DMS79 (cell line): ENCODE results near the gene S100A3.
"Not testable (repeated sequence)": the region's sequence is repeated elsewhere in the genome, so short reads cannot be mapped to it uniquely, and the experiment has no call there.

Source experiments
- DNase-seq: peaks from one replicate; lab custom pipeline; 2025; lab: John Stamatoyannopoulos, UW

S100A3 gene, protein sequence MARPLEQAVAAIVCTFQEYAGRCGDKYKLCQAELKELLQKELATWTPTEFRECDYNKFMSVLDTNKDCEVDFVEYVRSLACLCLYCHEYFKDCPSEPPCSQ

DNA sequence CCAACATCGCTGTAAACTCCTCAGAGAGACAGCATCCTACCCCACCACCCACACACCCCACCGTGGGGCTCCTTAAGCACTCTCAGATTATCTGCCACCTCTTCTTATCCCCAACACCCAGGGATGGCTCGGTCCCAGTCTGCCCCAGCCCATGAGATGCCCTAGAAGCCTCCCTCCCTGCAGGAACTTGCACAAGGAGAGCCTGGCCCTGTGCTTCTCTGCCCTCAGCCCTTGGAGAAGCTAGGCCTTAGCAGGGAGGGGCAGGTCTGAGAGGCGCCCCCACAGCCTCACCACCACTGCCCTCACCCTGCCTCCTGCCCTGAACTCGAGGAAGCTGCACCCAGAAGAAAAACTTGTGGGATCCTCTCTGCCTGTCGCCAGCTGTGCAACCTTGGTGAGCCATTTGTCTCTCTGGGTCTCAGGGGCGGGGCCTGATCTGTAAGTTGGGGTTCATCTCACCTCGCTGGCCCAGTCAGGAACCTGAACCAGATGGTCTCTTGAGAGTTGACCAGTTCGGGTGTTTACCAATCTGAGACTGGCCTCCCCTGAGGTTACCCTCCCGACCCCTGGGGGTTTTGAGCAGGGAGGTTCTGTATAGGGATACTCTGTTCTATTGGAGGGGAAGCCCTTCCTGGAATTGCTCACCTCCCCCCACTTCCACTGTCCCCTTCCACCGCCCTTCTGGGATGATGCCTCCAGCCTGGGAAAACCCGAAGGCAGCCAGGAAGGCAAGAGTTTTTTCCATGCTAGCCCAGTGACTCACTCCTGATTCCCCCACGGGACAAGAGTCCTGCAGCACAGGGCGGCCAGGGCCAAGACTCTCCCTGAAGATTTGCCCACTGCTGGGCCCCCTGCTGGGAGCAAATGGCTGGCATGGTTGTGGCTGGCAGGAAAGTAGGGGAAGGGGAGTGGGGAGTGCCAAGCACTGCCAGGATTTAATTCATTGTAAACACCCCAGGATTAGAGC, at the start of gene S100A3:
Gene S100A3 (minus strand): TSS at position 537 of the 967 bp plus-strand sequence. CDS start 773 bp downstream, outside the sequence.
- DNase-seq, result no peak

DNA sequence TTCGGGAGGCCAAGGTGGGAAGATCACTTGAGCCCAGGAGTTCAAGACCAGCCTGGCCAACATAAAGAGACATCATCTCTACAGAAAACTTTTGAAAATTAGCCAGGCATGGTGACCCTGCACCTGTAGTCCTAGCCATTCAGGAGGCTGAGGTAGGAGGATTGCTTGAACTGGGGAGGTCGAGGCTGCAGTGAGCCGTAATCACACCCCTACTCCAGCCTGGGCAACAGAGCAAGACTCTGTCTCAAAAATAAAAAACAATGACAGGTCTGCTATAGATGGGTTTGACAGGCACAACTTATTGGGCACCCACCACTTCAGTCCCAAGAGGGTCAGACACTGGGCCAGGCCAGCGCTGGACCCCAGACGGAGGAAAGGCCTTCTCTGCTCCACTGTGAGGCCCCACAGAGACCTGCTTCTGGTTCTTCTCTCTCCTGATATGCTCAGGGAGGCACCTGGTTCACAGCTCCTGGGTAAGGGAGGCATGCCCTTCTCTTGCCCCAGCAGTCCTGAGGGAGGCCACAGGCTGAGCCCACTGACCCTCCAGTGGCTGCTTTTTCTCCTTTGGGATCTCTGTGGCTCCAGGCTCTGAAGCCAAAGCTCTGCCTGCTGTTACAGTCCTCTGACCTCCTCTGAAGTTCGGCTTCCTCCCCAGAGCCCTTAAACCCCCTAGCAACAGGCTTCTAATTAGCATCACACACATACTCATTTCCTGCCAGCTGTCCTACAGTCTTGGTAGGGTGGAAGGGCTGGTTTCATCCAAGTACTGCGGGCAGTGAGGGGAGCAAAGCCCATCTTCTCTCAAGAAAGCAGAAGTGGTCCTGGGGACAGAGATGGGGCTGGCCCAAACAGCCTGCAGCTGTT, 49.5 kb upstream of the S100A3 start:
- DNase-seq, result no peak

DNA sequence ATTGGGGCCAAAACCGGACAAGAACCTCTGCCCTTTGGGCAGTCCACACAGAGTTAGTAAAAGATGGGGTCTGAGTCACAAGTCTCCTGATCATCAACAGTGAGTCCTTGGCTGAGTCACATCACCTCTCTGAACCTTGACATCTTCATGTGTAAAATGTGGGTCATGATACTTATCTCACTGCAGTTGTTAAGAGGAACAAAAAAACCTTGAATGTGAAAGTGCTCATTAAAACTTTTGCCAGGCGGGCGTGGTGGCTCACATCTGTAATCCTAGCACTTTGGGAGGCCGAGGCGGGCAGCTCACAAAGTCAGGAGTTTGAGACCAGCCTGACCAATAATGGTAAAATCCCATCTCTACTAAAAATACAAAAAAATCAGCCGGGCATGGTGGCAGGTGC, 48.1 kb upstream of the S100A3 start:
- DNase-seq, result no peak

DNA sequence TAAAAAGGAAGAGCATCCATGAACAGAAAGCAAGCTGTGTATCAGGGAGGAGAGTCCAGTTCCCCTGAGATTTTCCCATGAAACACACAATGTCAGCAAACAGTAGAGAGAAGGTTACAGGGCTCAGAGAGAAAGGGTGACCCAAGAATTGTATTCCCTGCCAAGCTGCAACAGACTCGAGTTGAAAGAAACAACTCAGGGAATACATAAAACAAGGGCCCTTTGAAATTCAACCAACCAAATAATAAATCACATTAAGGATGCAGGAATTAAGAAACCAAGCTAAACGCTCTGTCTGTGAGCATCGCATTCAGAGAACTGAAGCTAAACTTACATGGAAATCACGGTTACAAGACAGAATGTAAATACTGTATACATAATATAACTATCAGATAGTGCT, 43.7 kb upstream of the S100A3 start:
- peak; percentile 45 for DNase-seq

DNA sequence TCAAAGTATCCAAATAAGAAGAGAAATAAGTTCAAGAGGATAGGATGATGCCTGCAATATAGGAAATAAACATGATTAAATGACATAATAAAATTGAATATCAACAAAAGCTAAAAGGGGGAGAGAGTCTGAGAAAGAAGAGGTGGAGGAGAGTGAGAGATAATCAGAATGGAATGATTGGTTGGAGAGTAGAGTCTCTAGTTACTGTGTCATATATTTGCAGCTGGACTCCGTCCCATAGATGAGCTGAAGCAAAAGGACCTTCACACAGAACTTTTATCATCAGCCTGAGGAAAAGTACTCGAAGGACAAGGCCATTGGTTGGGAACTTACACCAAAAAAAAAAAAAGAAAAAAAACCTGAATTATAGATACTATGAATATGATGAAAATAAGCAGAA, 39.4 kb upstream of the S100A3 start:
- no peak for DNase-seq

DNA sequence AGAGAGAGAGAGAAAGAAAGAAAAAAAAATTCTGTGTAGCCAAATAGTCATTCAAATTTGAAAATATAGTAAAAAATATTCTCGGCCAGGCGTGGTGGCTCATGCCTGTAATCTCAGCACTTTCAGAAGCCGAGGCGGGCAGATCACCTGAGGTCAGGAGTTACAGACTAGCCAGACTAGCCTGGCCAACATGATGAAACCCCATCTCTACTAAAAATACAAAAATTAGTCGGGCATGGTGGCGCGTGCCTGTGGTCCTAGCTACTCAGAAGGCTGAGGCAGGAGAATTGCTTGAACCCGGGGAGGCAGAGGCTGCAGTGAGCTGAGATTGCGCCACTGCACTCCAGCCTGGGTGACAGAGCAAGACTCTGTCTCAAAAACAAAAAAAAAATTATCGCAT, 39.0 kb upstream of the S100A3 start:
- not testable (repeated sequence) for DNase-seq

DNA sequence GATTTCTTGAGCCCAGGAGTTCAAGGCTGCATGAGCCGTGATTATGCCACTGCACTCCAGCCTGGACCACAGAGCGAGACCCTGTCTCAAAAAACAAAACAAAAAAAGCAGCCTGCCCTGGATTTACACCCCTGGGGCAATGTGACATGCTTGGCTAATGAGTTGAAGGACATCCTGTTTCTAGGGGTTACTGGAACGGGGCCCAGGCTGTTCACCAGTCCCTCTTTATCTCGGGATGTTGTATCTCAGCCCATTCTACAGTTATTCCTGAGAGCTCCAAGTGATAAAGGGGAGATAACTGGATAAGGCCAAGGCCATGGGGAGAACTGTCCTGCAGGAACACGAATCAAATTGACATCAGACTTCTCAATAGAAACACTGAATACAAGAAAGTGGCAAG, 38.3 kb upstream of the S100A3 start:
- DNase-seq, result no peak

DNA sequence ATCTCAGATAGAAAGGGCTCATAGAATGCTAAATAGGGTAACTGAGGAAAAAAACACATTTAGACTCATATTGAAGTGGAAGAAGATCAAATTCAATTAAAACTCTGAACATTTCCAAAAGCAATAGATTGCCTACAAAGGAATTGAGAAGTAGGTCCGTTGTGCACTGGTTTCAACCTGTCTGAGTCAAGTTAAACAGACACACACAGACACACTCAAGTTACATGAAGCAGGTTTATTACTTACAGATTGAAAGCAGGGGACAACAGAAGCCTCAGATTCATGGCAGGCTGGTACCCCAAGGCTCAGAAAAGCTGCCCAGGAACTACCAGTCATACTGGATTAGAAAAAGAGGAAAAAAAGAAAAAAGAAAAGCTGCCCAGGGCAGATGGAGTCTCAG, 37.3 kb upstream of the S100A3 start:
- no peak for DNase-seq

DNA sequence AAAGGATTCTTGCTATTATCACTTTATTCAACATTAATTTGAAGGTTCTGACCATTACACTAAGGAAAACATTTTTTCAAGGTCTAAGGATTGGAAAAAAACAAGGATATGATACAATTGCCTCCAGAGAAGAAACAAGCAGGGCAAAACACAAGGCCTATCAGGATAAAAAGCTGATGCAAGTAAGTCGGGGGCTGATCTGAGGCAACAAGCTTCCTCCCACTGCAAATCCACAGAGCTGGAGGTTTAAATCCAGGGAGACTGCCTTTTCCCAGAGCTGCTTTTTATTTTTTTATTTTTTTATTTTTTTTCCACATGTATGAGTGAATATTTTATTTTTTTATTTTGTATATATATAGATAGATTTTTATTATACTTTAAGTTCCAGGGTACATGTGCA, 35.9 kb upstream of the S100A3 start:
- no peak for DNase-seq

DNA sequence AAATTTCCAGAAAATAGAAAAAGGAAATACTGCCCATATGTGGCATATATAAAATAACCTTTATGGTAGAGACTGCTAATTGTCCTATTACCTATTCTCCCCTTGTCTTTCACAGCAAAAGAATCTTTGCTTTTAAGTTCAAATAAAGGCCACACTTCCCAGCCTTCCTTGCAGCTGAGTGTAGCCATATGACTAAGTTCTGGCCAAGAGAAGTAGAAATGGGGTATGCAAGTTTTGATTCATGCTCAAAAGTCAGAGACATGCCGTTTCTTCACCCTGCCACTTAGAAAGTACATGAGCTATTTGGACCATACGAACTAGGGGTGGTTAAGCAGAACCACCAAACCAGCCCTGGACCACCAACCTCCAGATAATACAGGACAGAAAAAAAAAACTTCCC, 34.9 kb upstream of the S100A3 start:
- DNase-seq, result no peak

DNA sequence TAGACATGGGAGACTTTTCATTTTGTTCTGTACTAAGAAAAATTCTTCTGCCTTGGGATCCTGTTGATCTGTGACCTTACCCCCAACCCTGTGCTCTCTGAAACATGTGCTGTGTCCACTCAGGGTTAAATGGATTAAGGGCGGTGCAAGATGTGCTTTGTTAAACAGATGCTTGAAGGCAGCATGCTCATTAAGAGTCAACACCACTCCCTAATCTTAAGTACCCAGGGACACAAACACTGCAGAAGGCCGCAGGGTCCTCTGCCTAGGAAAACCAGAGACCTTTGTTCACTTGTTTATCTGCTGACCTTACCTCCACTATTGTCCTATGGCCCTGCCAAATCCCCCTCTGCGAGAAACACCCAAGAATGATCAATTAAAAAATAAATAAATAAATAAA, 34.5 kb upstream of the S100A3 start:
- not testable (repeated sequence) for DNase-seq

DNA sequence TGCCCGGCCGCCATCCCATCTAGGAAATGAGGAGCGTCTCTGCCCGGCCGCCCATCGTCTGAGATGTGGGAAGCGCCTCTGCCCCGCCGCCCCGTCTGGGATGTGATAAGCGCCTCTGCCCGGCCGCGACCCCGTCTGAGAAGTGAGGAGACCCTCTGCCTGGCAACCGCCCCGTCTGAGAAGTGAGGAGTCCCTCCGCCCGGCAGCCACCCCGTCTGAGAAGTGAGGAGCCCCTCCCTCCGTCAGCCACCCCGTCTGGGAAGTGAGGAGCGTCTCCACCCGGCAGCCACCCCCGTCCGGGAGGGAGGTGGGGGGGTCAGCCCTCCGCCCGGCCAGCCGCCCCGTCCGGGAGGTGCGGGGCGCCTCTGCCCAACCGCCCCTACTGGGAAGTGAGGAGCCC, 33.8 kb upstream of the S100A3 start:
- DNase-seq, result not testable (repeated sequence)

DNA sequence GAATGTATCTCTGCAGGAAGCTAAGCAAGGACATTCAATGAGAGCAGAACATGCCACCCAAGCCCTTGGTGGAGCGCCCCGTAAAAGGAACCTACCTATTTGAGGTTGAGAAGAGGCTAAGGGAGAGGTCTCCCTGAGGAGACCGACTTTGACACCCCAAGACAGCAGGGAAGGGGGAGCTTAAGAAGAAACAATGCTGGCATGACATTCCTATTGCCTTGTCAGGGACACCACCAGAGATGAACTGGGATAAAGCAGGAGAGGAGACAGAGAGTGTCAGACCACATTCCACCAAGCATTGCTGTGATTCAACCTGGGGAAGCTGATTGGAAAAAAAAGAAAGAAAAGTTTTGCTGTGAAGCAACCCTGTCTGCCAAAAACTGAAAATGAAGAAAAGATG, 29.9 kb upstream of the S100A3 start:
- DNase-seq, result no peak

DNA sequence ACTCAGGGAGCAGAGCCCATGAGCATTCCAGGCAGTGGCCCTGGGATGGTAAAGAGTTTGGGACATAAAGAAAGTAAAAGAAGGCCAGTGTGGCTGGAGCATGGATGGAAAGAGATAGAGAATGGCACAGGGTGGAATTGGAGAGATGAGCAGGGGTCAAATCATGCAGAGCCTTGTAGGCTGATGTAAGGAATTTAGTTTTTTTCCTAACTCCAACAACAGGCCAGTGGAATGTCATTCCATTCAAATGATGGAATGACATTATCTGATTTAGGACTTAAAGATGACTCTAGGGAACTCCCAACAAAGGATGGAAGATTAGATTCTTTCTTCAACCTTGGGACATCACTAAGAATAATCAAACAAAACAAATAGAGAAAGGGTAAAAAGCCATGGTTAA, 29.4 kb upstream of the S100A3 start:
- DNase-seq, result no peak

DNA sequence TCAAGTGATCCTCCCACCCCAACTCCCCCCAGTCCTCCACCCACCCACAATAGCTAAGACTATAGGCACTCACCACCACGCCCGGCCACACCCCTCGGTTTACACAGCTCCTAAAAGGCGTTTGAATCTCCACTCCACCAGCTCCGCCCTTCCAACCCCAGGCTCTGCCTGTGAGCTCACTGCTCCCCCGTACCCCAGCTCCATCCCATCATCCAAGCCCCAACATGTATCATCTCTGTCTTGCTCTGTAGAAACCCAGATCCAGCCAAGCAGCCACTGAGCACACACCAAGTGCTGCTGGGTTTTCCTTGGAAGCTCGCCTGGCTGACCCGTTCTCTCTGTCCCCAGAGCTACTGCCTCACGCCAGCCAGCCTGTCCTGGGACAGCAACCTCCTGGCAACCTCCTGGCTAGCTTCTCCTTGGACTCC, 28.6 kb upstream of the S100A3 start:
- no peak for DNase-seq

DNA sequence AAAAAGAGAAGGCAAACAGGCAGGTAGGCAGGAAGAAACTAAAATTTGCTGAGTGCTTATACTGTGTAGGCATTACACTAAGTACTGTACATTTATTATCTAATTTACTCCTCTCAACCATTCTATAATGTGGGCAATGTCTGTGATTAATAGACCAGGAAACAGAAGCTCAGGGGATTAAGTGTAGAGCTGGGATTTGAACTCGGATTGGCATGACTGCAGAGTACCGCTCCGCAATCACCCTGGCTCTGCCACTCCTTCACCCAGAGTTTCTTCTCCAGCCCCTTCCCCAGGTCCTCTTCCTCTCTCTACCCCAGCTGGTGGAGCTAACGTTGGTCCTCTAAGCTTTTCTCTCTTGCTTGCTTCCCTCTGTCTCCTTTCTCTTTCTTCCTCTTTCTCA, 28.1 kb upstream of the S100A3 start:
- no peak for DNase-seq

DNA sequence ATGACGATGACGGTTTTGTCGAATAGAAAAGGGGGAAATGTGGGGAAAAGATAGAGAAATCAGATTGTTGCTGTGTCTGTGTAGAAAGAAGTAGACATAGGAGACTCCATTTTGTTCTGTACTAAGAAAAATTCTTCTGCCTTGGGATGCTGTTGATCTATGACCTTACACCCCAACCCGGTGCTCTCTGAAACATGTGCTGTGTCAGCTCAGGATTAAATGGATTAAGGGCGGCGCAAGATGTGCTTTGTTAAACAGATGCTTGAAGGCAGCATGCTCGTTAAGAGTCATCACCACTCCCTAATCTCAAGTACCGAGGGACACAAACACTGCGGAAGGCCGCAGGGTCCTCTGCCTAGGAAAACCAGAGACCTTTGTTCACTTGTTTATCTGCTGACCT, 26.4 kb upstream of the S100A3 start:
- not testable (repeated sequence) for DNase-seq

DNA sequence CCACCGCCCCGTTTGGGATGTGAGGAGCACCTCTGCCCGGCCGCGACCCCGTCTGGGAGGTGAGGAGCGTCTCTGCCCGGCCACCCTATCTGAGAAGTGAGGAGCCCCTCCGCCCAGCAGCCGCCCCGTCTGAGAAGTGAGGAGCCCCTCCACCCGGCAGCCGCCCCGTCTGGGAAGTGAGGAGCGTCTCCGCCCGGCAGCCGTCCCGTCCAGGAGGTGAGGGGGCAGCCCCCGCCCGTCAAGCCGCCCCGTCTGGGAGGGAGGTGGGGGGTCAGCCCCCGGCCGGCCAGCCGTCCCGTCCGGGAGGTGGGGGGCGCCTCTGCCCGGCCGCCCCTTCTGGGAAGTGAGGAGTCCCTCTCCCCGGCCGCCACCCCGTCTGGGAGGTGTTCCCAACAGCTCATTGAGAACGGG, 26.0 kb upstream of the S100A3 start:
- DNase-seq, result not testable (repeated sequence)

DNA sequence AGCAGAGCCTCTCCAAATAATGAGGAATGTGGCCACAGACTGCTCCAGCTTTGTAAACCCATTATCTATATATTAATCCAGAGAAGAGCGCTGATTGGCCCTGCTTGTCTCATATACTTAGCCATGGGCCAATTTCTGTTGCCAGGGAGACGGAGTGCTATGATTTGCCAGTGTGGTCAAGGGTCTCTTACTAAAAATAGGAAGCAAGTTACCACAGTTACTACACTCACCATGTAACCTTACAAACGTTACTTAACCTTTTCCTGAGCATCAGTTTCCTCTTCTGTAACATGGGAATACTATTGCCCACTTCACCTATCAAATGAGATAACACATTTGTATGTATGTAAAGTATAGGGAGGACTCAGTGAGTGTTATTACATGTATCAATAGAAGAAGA, 24.3 kb upstream of the S100A3 start:
- no peak for DNase-seq

DNA sequence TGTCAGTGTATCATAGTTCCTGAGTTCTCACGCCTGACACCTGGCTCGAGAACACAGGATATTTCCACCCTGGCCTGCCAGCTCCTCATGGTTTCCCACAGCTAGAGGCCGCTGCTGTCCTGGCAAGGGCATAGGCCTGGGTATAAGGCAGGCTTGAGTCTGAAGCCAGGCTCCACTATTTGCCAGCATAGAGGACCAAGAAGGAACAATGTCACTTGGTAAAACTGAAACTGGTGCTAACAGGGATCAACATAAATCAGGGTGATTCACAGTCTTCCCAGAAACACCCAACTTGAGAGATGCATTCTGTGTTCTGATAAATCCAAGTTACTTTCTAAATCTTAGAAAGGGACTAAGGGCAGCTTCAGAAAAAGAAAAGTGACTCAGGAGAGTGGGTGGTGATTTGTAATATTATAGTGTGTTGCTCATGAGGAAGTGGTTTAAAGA, 23.5 kb upstream of the S100A3 start:
- DNase-seq, result no peak

DNA sequence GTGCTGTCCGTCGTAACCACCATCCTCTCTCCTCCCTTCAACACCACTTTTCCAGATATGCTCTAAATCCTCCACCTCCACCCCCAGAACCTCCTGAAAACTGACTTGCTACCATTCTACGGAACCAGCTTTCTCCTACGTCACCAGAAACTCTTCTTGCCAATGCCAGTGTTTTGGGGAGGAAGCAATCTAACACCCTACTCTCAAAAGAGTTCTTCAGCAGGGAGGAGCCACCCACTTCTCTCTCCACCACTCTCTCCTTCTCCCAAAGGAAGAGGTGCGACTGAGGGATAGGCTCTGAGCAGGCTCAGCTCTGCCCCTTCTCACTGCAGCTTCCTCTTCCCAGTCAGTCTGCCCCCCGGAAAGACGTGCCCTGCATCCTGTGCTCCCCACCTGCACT, 22.6 kb upstream of the S100A3 start:
- DNase-seq, result no peak

DNA sequence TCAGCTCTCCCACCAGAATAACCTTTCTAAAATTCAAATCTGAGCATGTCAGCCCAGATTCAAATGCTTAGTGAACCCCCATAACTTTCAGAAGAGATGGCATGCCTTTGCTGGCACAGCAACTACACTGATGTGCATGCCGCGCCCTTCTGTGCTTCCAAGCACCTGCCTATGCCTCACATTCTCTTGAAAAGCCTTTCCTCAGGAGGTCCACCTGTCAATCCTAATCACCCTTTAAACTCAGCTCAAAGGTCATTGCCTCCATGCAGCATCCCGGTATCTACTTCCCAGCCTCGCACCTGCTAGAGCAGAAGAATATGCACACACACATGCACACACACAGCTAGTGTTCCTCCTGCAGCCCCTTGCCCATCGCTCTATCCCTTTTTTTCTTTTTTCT, 21.8 kb upstream of the S100A3 start:
- no peak for DNase-seq

DNA sequence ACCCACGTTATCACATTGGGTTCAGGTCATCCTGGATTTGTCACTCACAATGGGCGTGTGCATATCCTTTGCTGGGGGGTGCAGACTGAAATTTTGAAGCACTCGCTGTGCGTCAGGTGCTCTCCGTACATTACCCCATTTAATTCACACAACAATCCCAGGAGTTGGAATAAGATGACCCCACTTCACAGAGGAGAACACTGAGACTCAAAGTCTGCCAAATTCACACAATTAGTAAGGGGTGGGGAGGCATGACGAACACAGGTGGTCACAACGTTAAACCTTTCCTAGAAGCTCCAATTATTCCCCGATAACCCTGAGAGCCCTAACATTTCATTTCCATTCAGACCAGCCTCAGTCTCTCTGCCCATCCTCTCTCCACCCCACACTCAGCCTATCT, 20.4 kb upstream of the S100A3 start:
- no peak for DNase-seq
